H1 (cell line): ENCODE measurements around the gene KCNJ10. TPM values are rescaled to one million over a fixed set of nuclear protein-coding genes. Genes with fewer than 3 reads are reported as not detected.

ENCODE experiments used
- CTCF ChIA-PET: fragments of 300-600 bp; sonication (Branson Sonifier 250); formaldehyde crosslinking; loops from one replicate; lab custom pipeline; 2021; ENCODE audit not compliant: partially characterized antibody; lab: Charles Lee
- POLR2A ChIA-PET: fragments of 300-600 bp; sonication (Branson Sonifier 250); formaldehyde crosslinking; loops from one replicate; lab custom pipeline; 2021; ENCODE audit warnings: inconsistent platforms; ENCODE audit not compliant: partially characterized antibody; lab: Charles Lee
- DNase-seq, 2 experiments: peaks; one replicate each; pipeline versions ENCODE4 v3.0.0 to v3.0.0-alpha.2; 2010 to 2022; ENCODE audit warnings: low spot score in 2 of 2, low read depth in 1 of 2, mixed read lengths in 1 of 2
- FAIRE-seq: peaks from 2 replicates; lab custom pipeline; 2011; peaks lifted over from hg19 to GRCh38; lab: Jason Lieb, UNC
- H2AFZ ChIP-seq: 2 replicates; pipeline ENCODE4 v1.8.1; 2012; ENCODE audit warnings: low read length, inconsistent platforms
- H2AK5ac ChIP-seq: 2 replicates; pipeline ENCODE4 v1.6.1; 2013; ENCODE audit warnings: low read depth, low read length
- H2BK120ac ChIP-seq: replicated peaks from 2 replicates; pipeline ENCODE3; 2013; ENCODE audit warnings: low read depth, low read length, inconsistent platforms
- H2BK12ac ChIP-seq: 2 replicates; pipeline ENCODE4 v1.6.1; 2013; ENCODE audit warnings: low read depth, low read length
- H2BK15ac ChIP-seq: 2 replicates; pipeline ENCODE4 v1.6.1; 2013; ENCODE audit warnings: low read length
- H2BK20ac ChIP-seq: 2 replicates; pipeline ENCODE4 v1.6.1; 2013; ENCODE audit warnings: low read length
- H2BK5ac ChIP-seq: 2 replicates; pipeline ENCODE4 v1.6.1; 2013; ENCODE audit warnings: low read depth, low read length
- H3K14ac ChIP-seq: 2 replicates; pipeline ENCODE4 v1.6.1; 2013; ENCODE audit warnings: inconsistent platforms; ENCODE audit not compliant: insufficient read length
- H3K18ac ChIP-seq: 2 replicates; pipeline ENCODE4 v1.6.1; 2013; ENCODE audit warnings: low read length; ENCODE audit errors: extremely low read depth
- H3K23ac ChIP-seq: 2 replicates; pipeline ENCODE4 v1.6.1; 2013; ENCODE audit warnings: inconsistent platforms; ENCODE audit not compliant: insufficient read length
- H3K23me2 ChIP-seq: 2 replicates; pipeline ENCODE4 v1.6.1; 2013; ENCODE audit warnings: low read depth, low read length
- H3K27ac ChIP-seq: 2 replicates; pipeline ENCODE4 v1.6.1; 2011; ENCODE audit warnings: low read depth, low read length, inconsistent platforms
- H3K27me3 ChIP-seq, 4 experiments: replicated peaks in 1 of 4; 1 replicate in 1 of 4; 2 replicates in 3 of 4; pipeline versions ENCODE4 v1.6.1 to v1.8.1; 2011 to 2013; ENCODE audit warnings: low read length in 3 of 4, mild to moderate bottlenecking in 3 of 4, inconsistent platforms in 2 of 4, mixed read lengths in 2 of 4, moderate library complexity in 1 of 4; ENCODE audit not compliant: control insufficient read depth in 3 of 4, insufficient read depth in 3 of 4; ENCODE audit errors: extremely low read depth in 1 of 4
- H3K36me3 ChIP-seq, 4 experiments: 2 replicates each; pipeline versions ENCODE4 v1.6.1 to v1.8.1; 2011 to 2013; ENCODE audit warnings: mild to moderate bottlenecking in 4 of 4, low read length in 3 of 4, moderate library complexity in 2 of 4, control low read depth in 1 of 4, inconsistent platforms in 1 of 4; ENCODE audit not compliant: insufficient read depth in 4 of 4, control insufficient read depth in 2 of 4
- H3K4ac ChIP-seq: replicated peaks from 2 replicates; pipeline ENCODE3; 2013; ENCODE audit warnings: low read length, low read depth, mixed read lengths, inconsistent platforms; ENCODE audit not compliant: insufficient read length
- H3K4me1 ChIP-seq, 4 experiments: replicated peaks in 1 of 4; 1 replicate in 1 of 4; 2 replicates in 3 of 4; pipeline versions ENCODE4 v1.6.1 to v1.8.1; 2011 to 2013; ENCODE audit warnings: low read length in 3 of 4, inconsistent platforms in 2 of 4, mixed read lengths in 1 of 4; ENCODE audit not compliant: insufficient read depth in 4 of 4, control insufficient read depth in 3 of 4
- H3K4me2 ChIP-seq, 2 experiments: 2 replicates each; pipeline versions ENCODE4 v1.6.1 to v1.8.1; 2011 to 2013; ENCODE audit warnings: low read depth in 2 of 2, low read length in 2 of 2, control low read depth in 1 of 2, inconsistent platforms in 1 of 2, mild to moderate bottlenecking in 1 of 2; ENCODE audit not compliant: insufficient read depth in 1 of 2
- H3K4me3 ChIP-seq, 4 experiments: fragments of 200-600, 300-600 bp in 1 of 4; sonication (generic), shearing (Covaris generic), sonication (Bioruptor Twin) in 1 of 4; 2 replicates each; pipeline versions ENCODE4 v1.5.1 to v1.8.1; 2011 to 2016; ENCODE audit warnings: low read length in 4 of 4, low read depth in 3 of 4, control low read depth in 2 of 4, inconsistent platforms in 2 of 4, mild to moderate bottlenecking in 2 of 4, mixed read lengths in 1 of 4, moderate library complexity in 1 of 4; ENCODE audit not compliant: insufficient read depth in 2 of 4; ENCODE audit errors: extremely low read depth in 1 of 4
- H3K56ac ChIP-seq: replicated peaks from 2 replicates; pipeline ENCODE3; 2013; ENCODE audit warnings: low read depth, mild to moderate bottlenecking, mixed read lengths, low read length, inconsistent platforms; ENCODE audit not compliant: insufficient read length
- H3K79me1 ChIP-seq: 2 replicates; pipeline ENCODE4 v1.6.1; 2013; ENCODE audit warnings: low read depth, low read length, control low read depth
- H3K79me2 ChIP-seq, 2 experiments: 2 replicates each; pipeline versions ENCODE4 v1.6.1 to v1.8.1; 2012 to 2013; ENCODE audit warnings: low read length in 2 of 2, mild to moderate bottlenecking in 2 of 2, inconsistent platforms in 1 of 2; ENCODE audit not compliant: insufficient read depth in 2 of 2, control insufficient read depth in 1 of 2
- H3K9ac ChIP-seq, 4 experiments: replicated peaks in 1 of 4; 1 replicate in 1 of 4; 2 replicates in 3 of 4; pipeline versions ENCODE4 v1.6.1 to v1.8.1; 2011 to 2013; ENCODE audit warnings: low read depth in 3 of 4, low read length in 3 of 4, control low read depth in 2 of 4, mild to moderate bottlenecking in 2 of 4, moderate library complexity in 2 of 4, inconsistent platforms in 1 of 4; ENCODE audit errors: extremely low read depth in 1 of 4
- H3K9me3 ChIP-seq, 2 experiments: 2 replicates each; pipeline versions ENCODE4 v1.6.1 to v1.8.1; 2012 to 2013; ENCODE audit warnings: mild to moderate bottlenecking in 2 of 2, moderate library complexity in 2 of 2, control low read depth in 1 of 2, inconsistent platforms in 1 of 2, low read depth in 1 of 2, low read length in 1 of 2, mixed read lengths in 1 of 2; ENCODE audit not compliant: insufficient read depth in 2 of 2
- H4K20me1 ChIP-seq, 2 experiments: replicated peaks in 1 of 2; 2 replicates each; pipeline versions ENCODE3 to v1.8.1; 2011 to 2013; ENCODE audit warnings: inconsistent platforms in 2 of 2, low read length in 2 of 2, mild to moderate bottlenecking in 1 of 2; ENCODE audit not compliant: insufficient read depth in 2 of 2, control insufficient read depth in 1 of 2
- H4K5ac ChIP-seq: 2 replicates; pipeline ENCODE4 v1.6.1; 2013; ENCODE audit warnings: low read length, low read depth, mixed read lengths, inconsistent platforms; ENCODE audit not compliant: insufficient read length
- H4K8ac ChIP-seq: 2 replicates; pipeline ENCODE4 v1.8.0; 2013; ENCODE audit warnings: mild to moderate bottlenecking, moderate library complexity, low read length, inconsistent platforms; ENCODE audit not compliant: insufficient read depth; ENCODE audit errors: extremely low read depth
- H4K91ac ChIP-seq: replicated peaks from 2 replicates; pipeline ENCODE3; 2013; ENCODE audit warnings: low read length, mixed read lengths, inconsistent platforms; ENCODE audit not compliant: insufficient read length
- ATF2 ChIP-seq: IDR thresholded peaks from 2 replicates; pipeline ENCODE4 v1.6.1; 2012; ENCODE audit warnings: low read length, inconsistent platforms
- BCL11A ChIP-seq, 2 experiments: IDR thresholded peaks; one replicate each; pipeline ENCODE4 v1.6.1; 2011; ENCODE audit warnings: low read depth in 2 of 2, low read length in 2 of 2, mild to moderate bottlenecking in 2 of 2
- BRCA1 ChIP-seq: IDR thresholded peaks from 2 replicates; pipeline ENCODE4 v1.6.1; 2012; ENCODE audit warnings: low read depth, low read length, improper control_type of control experiment
- CHD2 ChIP-seq: IDR thresholded peaks from 2 replicates; pipeline ENCODE4 v1.6.1; 2012; ENCODE audit warnings: low read length, improper control_type of control experiment
- FOSL1 ChIP-seq: IDR thresholded peaks from 2 replicates; pipeline ENCODE4 v1.6.1; 2011; ENCODE audit warnings: mild to moderate bottlenecking, low read depth, low read length, moderate library complexity; ENCODE audit not compliant: insufficient read depth
- GABPA ChIP-seq: IDR thresholded peaks from 2 replicates; pipeline ENCODE4 v1.6.1; 2011; ENCODE audit warnings: mild to moderate bottlenecking, low read length, moderate library complexity, borderline replicate concordance; ENCODE audit not compliant: insufficient read depth
- KDM4A ChIP-seq: IDR thresholded peaks from one replicate; pipeline ENCODE4 v1.7.1; 2012; ENCODE audit warnings: low read depth, mild to moderate bottlenecking, moderate library complexity, low read length, inconsistent platforms; ENCODE audit not compliant: severe bottlenecking
- NANOG ChIP-seq: IDR thresholded peaks from 2 replicates; pipeline ENCODE4 v1.6.1; 2011; ENCODE audit warnings: low read length, low read depth, mild to moderate bottlenecking, inconsistent platforms; ENCODE audit not compliant: insufficient read depth, poor library complexity, severe bottlenecking
- PHF8 ChIP-seq: fragments of 200-600 bp; sonication (generic); conservative IDR thresholded peaks from 2 replicates; pipeline ENCODE4 v1.7.1; 2012; ENCODE audit warnings: low read depth, mild to moderate bottlenecking, inconsistent platforms, low read length, moderate library complexity
- SAP30 ChIP-seq: fragments of 300-600 bp; sonication (generic); IDR thresholded peaks from 2 replicates; pipeline ENCODE4 v1.7.1; 2012; ENCODE audit warnings: low read length, moderate library complexity, mild to moderate bottlenecking, inconsistent platforms; ENCODE audit not compliant: insufficient read depth, insufficient replicate concordance
- SP2 ChIP-seq: IDR thresholded peaks from 2 replicates; pipeline ENCODE4 v1.6.1; 2012; ENCODE audit warnings: mild to moderate bottlenecking, low read length, inconsistent platforms
- TAF1 ChIP-seq: IDR thresholded peaks from 2 replicates; pipeline ENCODE4 v1.6.1; 2011; ENCODE audit warnings: mild to moderate bottlenecking, low read depth, low read length
- WGBS, 2 experiments: shearing (Covaris generic) in 1 of 2; methylation state at CpG; one replicate each; pipeline versions ENCODE4 v1.1.6 to v1.1.7; 2013 to 2015; ENCODE audit warnings: low lambda C conversion rate in 2 of 2, mixed read lengths in 2 of 2, inconsistent platforms in 1 of 2, low coverage in 1 of 2, missing lambda C conversion rate in 1 of 2; ENCODE audit not compliant: insufficient replicate concordance in 2 of 2, insufficient coverage in 1 of 2, insufficient read length in 1 of 2; ENCODE audit errors: extremely low coverage in 1 of 2, missing lambda C conversion rate in 1 of 2; 5-methylcytosine and 5-hydroxymethylcytosine counted together
- polyA plus RNA-seq, 7 experiments: library from polyadenylated mRNA; depleted of rRNA in 3 of 7; stranded (reverse) in 5 of 7; unstranded in 2 of 7; fragments of >200 nt in 5 of 7; fragments of 200-250 nt in 2 of 7; gene quantifications; 1 replicate in 5 of 7; 2 replicates in 1 of 7; 4 replicates in 1 of 7; pipeline versions ENCODE4 v1.2.1 to v1.2.3, GENCODE V29; 2011 to 2013; ENCODE audit warnings: missing spikeins in 2 of 7, mixed read lengths in 2 of 7
- total RNA-seq: library from RNA; stranded (reverse); fragmentation: NEBNext Ultra II Directional; extraction: Animal tissue kit (Norgen Biotek cat#: 25700); gene quantifications from 2 replicates; pipeline ENCODE4 v1.2.1, GENCODE V29; 2021

KCNJ10 gene
- total and polyA plus RNA-seq, 2 of the 8 experiments (the other 6 are each of a cell fraction or from before 2014, with no cell fraction given): 1.7 to 2.4 TPM

- H3K27ac ChIP-seq: no peak overlapping the region
- H3K18ac ChIP-seq: no peak overlapping the region
- H3K4me3 ChIP-seq: no peak overlapping the region
- H3K79me2 ChIP-seq: no peaks in the 10 kb centered on the region
- DNase-seq (no peak), FAIRE-seq (no peak)
- H2BK120ac ChIP-seq: no peak overlapping the region
- H3K23ac ChIP-seq: no peak overlapping the region
- no peak overlapping the region for H2BK5ac ChIP-seq
- no peak overlapping the region for H2BK15ac ChIP-seq
- no peaks in the 10 kb centered on the region; the same call in 1 of the 2 replicates for H3K23me2 ChIP-seq
- CTCF ChIA-PET: interaction anchor here (1.7 to 46.4 kb wide), 3 partner anchors 9 to 34 kb away, joined by 4 to 1874 read pairs (median 7); partner anchors contain the start of genes IGSF8, KCNJ10, KCNJ9 and PIGM
- H3K4ac ChIP-seq: no peak overlapping the region
- H2AFZ ChIP-seq: no peak overlapping the region
- H3K4me2 ChIP-seq: no peak overlapping the region
- no peaks in the 10 kb centered on the region for H4K20me1 ChIP-seq
- H4K8ac ChIP-seq: no peak overlapping the region
- H2BK12ac ChIP-seq: no peak overlapping the region
- no peak overlapping the region for H3K14ac ChIP-seq
- no peaks in the 10 kb centered on the region; a peak in 3 of 7 replicates for H3K27me3 ChIP-seq
- H3K36me3 ChIP-seq: no peaks in the 10 kb centered on the region
- no peaks in the 10 kb centered on the region for H3K4me1 ChIP-seq
- WGBS, 2 experiments: 79% methylated on average over 1 of the region's 1 CpG; no CpG with 5 or more reads in 1 of the 2 experiments
- H3K56ac ChIP-seq: no peak overlapping the region
- no peaks in the 10 kb centered on the region for H3K9me3 ChIP-seq
- H2AK5ac ChIP-seq: no peak overlapping the region
- no peak overlapping the region for H4K5ac ChIP-seq
- no peak overlapping the region for H2BK20ac ChIP-seq
- no peak overlapping the region; a peak in 1 of 7 replicates for H3K9ac ChIP-seq
- no peak overlapping the region for H4K91ac ChIP-seq
- no peaks in the 10 kb centered on the region; the same call in 1 of the 2 replicates for H3K79me1 ChIP-seq
- POLR2A ChIA-PET: interaction anchor here (1.1 to 1.2 kb wide), 2 partner anchors 9 to 10 kb away, joined by 3 to 6 read pairs; partner anchors contain the start of gene PIGM
- no peak for TF ChIP-seq BCL11A (IDR thresholded peaks at IDR 0.05; ENCODE audit: low read depth in 2 of 2, low read length in 2 of 2)
- TF ChIP-seq FOSL1: no peak
- no peak for TF ChIP-seq KDM4A
- no peak for TF ChIP-seq BRCA1
- no peak for TF ChIP-seq GABPA
- no peak for TF ChIP-seq CHD2
- no peak for TF ChIP-seq SP2
- TF ChIP-seq TAF1: no peak
- no peak for TF ChIP-seq NANOG
- TF ChIP-seq SAP30: no peak
- no peak for TF ChIP-seq ATF2
- TF ChIP-seq PHF8: no peak
Observed at GRCh38 chr1:160040476-160040875, 29.5 kb downstream of the KCNJ10 start.
